HepG2 (cell line): ENCODE measurements around the gene GZF1. TPM values are rescaled to one million over a fixed set of nuclear protein-coding genes. Genes with fewer than 3 reads are reported as not detected.
A peak's percentile ranks its signal among the peaks of the same experiment; 100 is the strongest.

ENCODE experiments used
- CBX1 ChIP-seq: IDR thresholded peaks from one replicate; pipeline ENCODE4 v1.6.1; 2016; ENCODE audit warnings: antibody characterized with exemption, low read depth
- CENPT ChIP-seq: sonication (generic); formaldehyde crosslinking; IDR thresholded peaks from 2 replicates; pipeline ENCODE4 v1.8.0; 2022; ENCODE audit warnings: low read depth, mild to moderate bottlenecking, moderate library complexity, missing genetic modification reagents
- CHD4 ChIP-seq: fragments of 200-600 bp; sonication (generic); IDR thresholded peaks from 2 replicates; pipeline ENCODE4 v1.7.0; 2017; ENCODE audit warnings: mild to moderate bottlenecking, low read length, borderline replicate concordance
- EZH2 ChIP-seq: conservative IDR thresholded peaks from 2 replicates; pipeline ENCODE4 v1.6.1; 2012; ENCODE audit warnings: mild to moderate bottlenecking, low read depth, low read length, moderate library complexity
- GLI4 ChIP-seq: sonication (generic); formaldehyde crosslinking; IDR thresholded peaks from 2 replicates; pipeline ENCODE4 v1.5.1; 2020; ENCODE audit warnings: missing genetic modification reagents, mild to moderate bottlenecking, moderate library complexity, borderline replicate concordance
- GTF3A ChIP-seq: sonication (generic); formaldehyde crosslinking; conservative IDR thresholded peaks from 2 replicates; pipeline ENCODE4 v1.4.0; 2020; ENCODE audit warnings: mild to moderate bottlenecking, missing genetic modification reagents
- IRX3 ChIP-seq: sonication (generic); formaldehyde crosslinking; IDR thresholded peaks from 2 replicates; pipeline ENCODE4 v1.8.1; 2023; ENCODE audit warnings: mild to moderate bottlenecking, low read depth, missing genetic modification reagents, borderline replicate concordance
- KLF13 ChIP-seq: sonication (generic); formaldehyde crosslinking; IDR thresholded peaks from 2 replicates; pipeline ENCODE4 v1.4.0; 2020; ENCODE audit warnings: mild to moderate bottlenecking, missing genetic modification reagents
- MEF2D ChIP-seq: sonication (generic); formaldehyde crosslinking; IDR thresholded peaks from 2 replicates; pipeline ENCODE4 v1.5.1; 2020; ENCODE audit warnings: mild to moderate bottlenecking, missing genetic modification reagents
- MTF2 ChIP-seq: sonication (generic); formaldehyde crosslinking; IDR thresholded peaks from 2 replicates; pipeline ENCODE4 v1.5.0; 2020; ENCODE audit warnings: missing genetic modification reagents, borderline replicate concordance
- SOX13 ChIP-seq, 3 experiments: fragments of 450-650 bp in 1 of 3; sonication (generic) in 1 of 3; formaldehyde crosslinking in 1 of 3; IDR thresholded peaks in 2 of 3; conservative IDR thresholded peaks in 1 of 3; 2 replicates each; pipeline versions ENCODE4 v1.5.0 to v1.6.1; 2016 to 2020; ENCODE audit warnings: antibody characterized with exemption in 1 of 3, mild to moderate bottlenecking in 1 of 3, missing compliant biosample characterization in 1 of 3, missing genetic modification reagents in 1 of 3, moderate library complexity in 1 of 3
- THYN1 ChIP-seq: sonication (generic); formaldehyde crosslinking; IDR thresholded peaks from 2 replicates; pipeline ENCODE4 v1.8.1; 2023; ENCODE audit warnings: low read depth, mild to moderate bottlenecking, moderate library complexity, missing genetic modification reagents, borderline replicate concordance
- ZMYM2 ChIP-seq: sonication (generic); formaldehyde crosslinking; IDR thresholded peaks from 2 replicates; pipeline ENCODE4 v1.8.0; 2022; ENCODE audit warnings: mild to moderate bottlenecking, missing genetic modification reagents
- ZNF263 ChIP-seq: sonication (generic); formaldehyde crosslinking; IDR thresholded peaks from 2 replicates; pipeline ENCODE4 v1.4.0; 2020; ENCODE audit warnings: missing genetic modification reagents
- ZNF33B ChIP-seq: sonication (generic); formaldehyde crosslinking; IDR thresholded peaks from 2 replicates; pipeline ENCODE4 v1.5.1; 2020; ENCODE audit warnings: mild to moderate bottlenecking, missing genetic modification reagents
- ZNF589 ChIP-seq: sonication (generic); formaldehyde crosslinking; conservative IDR thresholded peaks from 2 replicates; pipeline ENCODE4 v1.8.0; 2022; ENCODE audit warnings: mild to moderate bottlenecking, moderate library complexity, missing genetic modification reagents
- polyA plus RNA-seq, 8 experiments: library from polyadenylated mRNA; depleted of rRNA in 3 of 8; stranded (reverse) in 7 of 8; unstranded in 1 of 8; fragments of >200 nt; fragmentation: Illumina TruSeq in 4 of 8; extraction: Trizol in 4 of 8; gene quantifications; 2 replicates each; pipeline versions ENCODE4 v1.2.1 to v1.2.3, GENCODE V29; 2011 to 2016; ENCODE audit warnings: low read depth in 4 of 8, missing spikeins in 1 of 8, mixed read lengths in 1 of 8; ENCODE audit not compliant: insufficient read depth in 1 of 8
- total RNA-seq, 5 experiments: library from RNA; depleted of rRNA; stranded (reverse); fragments of >200 nt; fragmentation: Illumina TruSeq; extraction: Trizol; gene quantifications; 2 replicates each; pipeline ENCODE4 v1.2.3, GENCODE V29; 2016; ENCODE audit warnings: low read depth in 1 of 5
- TF ChIP-seq, protein P1 (sequence below): sonication (generic); formaldehyde crosslinking; IDR thresholded peaks from 2 replicates; pipeline ENCODE4 v1.4.0; 2020; ENCODE audit warnings: missing genetic modification reagents
- TF ChIP-seq, protein P2 (sequence below): sonication (generic); formaldehyde crosslinking; IDR thresholded peaks from 2 replicates; pipeline ENCODE4 v1.5.0; 2020; ENCODE audit warnings: missing genetic modification reagents
- TF ChIP-seq, protein P3 (sequence below): sonication (generic); formaldehyde crosslinking; IDR thresholded peaks from 2 replicates; pipeline ENCODE4 v1.4.0; 2020; ENCODE audit warnings: missing genetic modification reagents
- TF ChIP-seq, protein P4 (sequence below): sonication (generic); formaldehyde crosslinking; IDR thresholded peaks from 2 replicates; pipeline ENCODE4 v1.5.0; 2020; ENCODE audit warnings: missing genetic modification reagents, mild to moderate bottlenecking, borderline replicate concordance
- TF ChIP-seq, protein P5 (sequence below): sonication (generic); formaldehyde crosslinking; IDR thresholded peaks from 2 replicates; pipeline ENCODE4 v1.8.1; 2023; ENCODE audit warnings: missing genetic modification reagents, mild to moderate bottlenecking, borderline replicate concordance
- TF ChIP-seq, protein P6 (sequence below): sonication (generic); formaldehyde crosslinking; IDR thresholded peaks from 2 replicates; pipeline ENCODE4 v1.5.0; 2020; ENCODE audit warnings: missing genetic modification reagents, mild to moderate bottlenecking, borderline replicate concordance

Gene GZF1
- total and polyA plus RNA-seq, 2 of the 13 experiments (the other 11 are each of a cell fraction or from before 2014, with no cell fraction given), result 16.9 to 26.0 TPM

DNA sequence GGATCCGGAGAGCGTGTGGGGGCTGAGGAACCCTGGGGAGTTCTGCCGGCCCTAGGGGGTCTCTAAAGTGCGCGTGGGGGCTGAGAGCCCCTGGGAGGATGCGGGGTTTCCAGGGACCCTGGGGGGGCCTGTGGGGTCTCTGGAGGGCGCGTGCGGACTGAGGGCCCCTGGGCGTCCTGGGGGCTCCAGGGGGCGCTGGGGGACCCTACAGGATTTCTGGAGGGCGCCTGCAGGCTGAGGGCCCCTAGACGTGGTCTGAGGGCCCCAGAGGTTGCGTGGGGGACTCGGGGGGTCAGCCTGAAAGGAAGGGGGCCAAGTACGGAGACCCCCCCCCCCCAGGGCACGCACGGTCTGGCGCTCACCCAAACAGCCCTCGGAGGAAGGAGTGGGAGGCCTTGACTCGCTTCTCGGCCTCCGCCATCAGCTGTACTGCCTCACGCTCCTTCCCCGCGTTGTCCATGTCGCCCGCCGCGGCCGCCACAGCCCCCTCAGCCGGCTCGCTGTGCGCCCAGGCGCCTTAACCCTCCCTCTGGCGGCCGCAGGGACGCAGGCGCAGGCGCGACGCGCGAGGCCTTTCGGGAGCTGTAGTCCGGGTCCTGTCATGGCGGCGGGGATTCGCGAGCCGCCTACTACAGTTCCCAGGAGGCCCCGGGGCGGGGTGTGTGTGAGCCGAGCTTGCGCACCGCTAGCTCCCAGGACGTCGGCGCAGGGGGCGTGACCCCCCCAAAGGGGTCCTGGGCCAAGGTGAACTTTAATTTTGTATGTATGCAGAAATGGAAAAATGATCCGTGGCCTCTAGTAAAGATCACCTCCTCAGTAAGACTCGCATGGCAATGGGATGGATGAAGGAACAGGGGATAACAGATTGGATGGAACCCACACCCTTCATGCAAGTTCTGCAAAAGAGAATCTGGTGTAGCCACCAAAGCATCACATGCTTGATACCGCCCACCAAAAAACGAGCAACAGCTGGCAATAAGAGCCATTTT, 59.3 kb downstream of the GZF1 start, which contains the start of gene NAPB (continued):
- TF ChIP-seq, protein P1, sequence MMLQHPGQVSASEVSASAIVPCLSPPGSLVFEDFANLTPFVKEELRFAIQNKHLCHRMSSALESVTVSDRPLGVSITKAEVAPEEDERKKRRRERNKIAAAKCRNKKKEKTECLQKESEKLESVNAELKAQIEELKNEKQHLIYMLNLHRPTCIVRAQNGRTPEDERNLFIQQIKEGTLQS (CRISPR knock-in tag), result no peak
- peak; percentile 69; the same call in 1 of the 2 replicates for TF ChIP-seq IRX3 (CRISPR knock-in tag)
- TF ChIP-seq, protein P2, sequence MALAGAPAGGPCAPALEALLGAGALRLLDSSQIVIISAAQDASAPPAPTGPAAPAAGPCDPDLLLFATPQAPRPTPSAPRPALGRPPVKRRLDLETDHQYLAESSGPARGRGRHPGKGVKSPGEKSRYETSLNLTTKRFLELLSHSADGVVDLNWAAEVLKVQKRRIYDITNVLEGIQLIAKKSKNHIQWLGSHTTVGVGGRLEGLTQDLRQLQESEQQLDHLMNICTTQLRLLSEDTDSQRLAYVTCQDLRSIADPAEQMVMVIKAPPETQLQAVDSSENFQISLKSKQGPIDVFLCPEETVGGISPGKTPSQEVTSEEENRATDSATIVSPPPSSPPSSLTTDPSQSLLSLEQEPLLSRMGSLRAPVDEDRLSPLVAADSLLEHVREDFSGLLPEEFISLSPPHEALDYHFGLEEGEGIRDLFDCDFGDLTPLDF (CRISPR knock-in tag), result no peak; the same call in 1 of the 2 replicates
- TF ChIP-seq ZNF589, result 0 out of 2 replicates have a peak, but pooled peaks have one; percentile 73
- TF ChIP-seq, protein P3, sequence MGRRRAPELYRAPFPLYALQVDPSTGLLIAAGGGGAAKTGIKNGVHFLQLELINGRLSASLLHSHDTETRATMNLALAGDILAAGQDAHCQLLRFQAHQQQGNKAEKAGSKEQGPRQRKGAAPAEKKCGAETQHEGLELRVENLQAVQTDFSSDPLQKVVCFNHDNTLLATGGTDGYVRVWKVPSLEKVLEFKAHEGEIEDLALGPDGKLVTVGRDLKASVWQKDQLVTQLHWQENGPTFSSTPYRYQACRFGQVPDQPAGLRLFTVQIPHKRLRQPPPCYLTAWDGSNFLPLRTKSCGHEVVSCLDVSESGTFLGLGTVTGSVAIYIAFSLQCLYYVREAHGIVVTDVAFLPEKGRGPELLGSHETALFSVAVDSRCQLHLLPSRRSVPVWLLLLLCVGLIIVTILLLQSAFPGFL (CRISPR knock-in tag), result no peak
- TF ChIP-seq MEF2D (CRISPR knock-in tag), result peak; percentile 54; the same call in 1 of the 2 replicates
- TF ChIP-seq ZNF33B (CRISPR knock-in tag), result peak; percentile 98
- TF ChIP-seq SOX13 (IDR thresholded peaks at IDR 0.05), result no peak
- peak in 1 of 2 experiments; percentile 61; a peak in 2 of 4 replicates for TF ChIP-seq SOX13 (CRISPR knock-in tag; conservative IDR thresholded peaks at IDR 0.05 in 1 of 2, IDR thresholded peaks at IDR 0.05 in 1 of 2)
- TF ChIP-seq, protein P4, sequence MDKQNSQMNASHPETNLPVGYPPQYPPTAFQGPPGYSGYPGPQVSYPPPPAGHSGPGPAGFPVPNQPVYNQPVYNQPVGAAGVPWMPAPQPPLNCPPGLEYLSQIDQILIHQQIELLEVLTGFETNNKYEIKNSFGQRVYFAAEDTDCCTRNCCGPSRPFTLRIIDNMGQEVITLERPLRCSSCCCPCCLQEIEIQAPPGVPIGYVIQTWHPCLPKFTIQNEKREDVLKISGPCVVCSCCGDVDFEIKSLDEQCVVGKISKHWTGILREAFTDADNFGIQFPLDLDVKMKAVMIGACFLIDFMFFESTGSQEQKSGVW (CRISPR knock-in tag), result no peak; the same call in 1 of the 2 replicates
- TF ChIP-seq CHD4, result no peak
- no peak for TF ChIP-seq KLF13
- no peak for TF ChIP-seq GLI4
- no peak for TF ChIP-seq GTF3A (CRISPR knock-in tag)
- peak; percentile 19; the same call in 1 of the 2 replicates for TF ChIP-seq MTF2 (CRISPR knock-in tag)
- TF ChIP-seq CBX1, result peak; percentile 80
- no peak for TF ChIP-seq EZH2
- no peak for TF ChIP-seq CENPT (CRISPR knock-in tag)
- 0 out of 2 replicates have a peak, but pooled peaks have one; percentile 74 for TF ChIP-seq THYN1 (CRISPR knock-in tag)
- TF ChIP-seq ZMYM2, result no peak
- TF ChIP-seq ZNF263, result peak; percentile 34; the same call in 1 of the 2 replicates
- TF ChIP-seq, protein P5, sequence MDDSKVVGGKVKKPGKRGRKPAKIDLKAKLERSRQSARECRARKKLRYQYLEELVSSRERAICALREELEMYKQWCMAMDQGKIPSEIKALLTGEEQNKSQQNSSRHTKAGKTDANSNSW, result no peak
- TF ChIP-seq, protein P6, sequence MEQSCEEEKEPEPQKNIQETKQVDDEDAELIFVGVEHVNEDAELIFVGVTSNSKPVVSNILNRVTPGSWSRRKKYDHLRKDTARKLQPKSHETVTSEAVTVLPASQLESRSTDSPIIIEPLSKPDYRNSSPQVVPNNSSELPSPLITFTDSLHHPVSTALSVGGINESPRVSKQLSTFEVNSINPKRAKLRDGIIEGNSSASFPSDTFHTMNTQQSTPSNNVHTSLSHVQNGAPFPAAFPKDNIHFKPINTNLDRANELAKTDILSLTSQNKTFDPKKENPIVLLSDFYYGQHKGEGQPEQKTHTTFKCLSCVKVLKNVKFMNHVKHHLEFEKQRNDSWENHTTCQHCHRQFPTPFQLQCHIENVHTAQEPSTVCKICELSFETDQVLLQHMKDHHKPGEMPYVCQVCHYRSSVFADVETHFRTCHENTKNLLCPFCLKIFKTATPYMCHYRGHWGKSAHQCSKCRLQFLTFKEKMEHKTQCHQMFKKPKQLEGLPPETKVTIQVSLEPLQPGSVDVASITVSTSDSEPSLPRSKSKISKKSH (CRISPR knock-in tag), result peak; percentile 79
